ENCODE measurements around the gene NDST1.

Gene NDST1

DNA sequence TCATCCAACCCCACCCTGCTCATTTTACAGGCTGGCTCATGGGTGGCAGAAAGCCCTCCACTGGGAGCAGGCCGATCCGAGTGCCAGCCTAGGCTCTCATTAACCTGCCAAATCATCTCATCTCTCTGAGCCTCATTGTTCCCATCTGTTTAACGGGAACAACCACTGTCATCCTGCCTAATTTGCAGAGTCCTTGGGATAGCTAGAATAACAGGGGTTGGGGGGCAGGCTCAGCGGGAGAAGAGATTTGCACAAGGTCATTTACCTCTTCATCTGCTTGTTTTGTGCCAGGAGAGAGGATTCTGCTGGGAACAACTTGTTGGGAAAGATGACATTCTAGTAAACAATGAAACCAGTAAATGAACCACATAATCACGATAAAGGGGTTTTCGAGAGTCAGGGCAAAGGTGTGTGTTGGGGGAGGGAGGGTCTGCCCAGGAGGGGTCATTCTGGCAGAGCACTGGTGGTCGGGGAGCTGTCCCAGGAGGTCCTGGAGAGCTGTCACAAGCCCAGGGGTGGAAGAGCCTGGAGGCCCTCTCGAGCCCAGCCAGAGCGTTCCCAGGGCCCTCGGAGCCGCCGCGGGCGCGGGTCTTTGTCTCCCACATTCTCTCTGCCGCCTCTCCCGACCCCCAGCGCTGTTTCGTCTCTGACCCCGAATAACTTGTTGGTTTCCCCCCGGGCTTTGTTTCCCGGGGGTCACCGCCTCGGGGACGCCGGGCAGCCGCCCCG, 22.8 kb upstream of the NDST1 start:
- H3K4me2 ChIP-seq (ENCODE audit: low read length) = peak overlapping the region; percentile 80
- peaks cover 13% of the 10 kb centered on the region for H3F3A ChIP-seq (ENCODE audit: control insufficient read depth, insufficient read depth)
- peak overlapping the region; percentile 81 for H3K4me3 ChIP-seq (ENCODE audit: low read length)
- no peak for TF ChIP-seq EZH2phosphoT487 (IDR thresholded peaks at IDR 0.05; ENCODE audit: borderline replicate concordance, low read length)
- TF ChIP-seq, protein P1, sequence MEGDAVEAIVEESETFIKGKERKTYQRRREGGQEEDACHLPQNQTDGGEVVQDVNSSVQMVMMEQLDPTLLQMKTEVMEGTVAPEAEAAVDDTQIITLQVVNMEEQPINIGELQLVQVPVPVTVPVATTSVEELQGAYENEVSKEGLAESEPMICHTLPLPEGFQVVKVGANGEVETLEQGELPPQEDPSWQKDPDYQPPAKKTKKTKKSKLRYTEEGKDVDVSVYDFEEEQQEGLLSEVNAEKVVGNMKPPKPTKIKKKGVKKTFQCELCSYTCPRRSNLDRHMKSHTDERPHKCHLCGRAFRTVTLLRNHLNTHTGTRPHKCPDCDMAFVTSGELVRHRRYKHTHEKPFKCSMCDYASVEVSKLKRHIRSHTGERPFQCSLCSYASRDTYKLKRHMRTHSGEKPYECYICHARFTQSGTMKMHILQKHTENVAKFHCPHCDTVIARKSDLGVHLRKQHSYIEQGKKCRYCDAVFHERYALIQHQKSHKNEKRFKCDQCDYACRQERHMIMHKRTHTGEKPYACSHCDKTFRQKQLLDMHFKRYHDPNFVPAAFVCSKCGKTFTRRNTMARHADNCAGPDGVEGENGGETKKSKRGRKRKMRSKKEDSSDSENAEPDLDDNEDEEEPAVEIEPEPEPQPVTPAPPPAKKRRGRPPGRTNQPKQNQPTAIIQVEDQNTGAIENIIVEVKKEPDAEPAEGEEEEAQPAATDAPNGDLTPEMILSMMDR (IDR thresholded peaks at IDR 0.05; ENCODE audit: low read depth, low read length, poor library complexity, severe bottlenecking) = no peak
- peaks cover 34% of the 10 kb centered on the region for H3K79me2 ChIP-seq (ENCODE audit: control insufficient read depth, low read length)
- no peaks in the 10 kb centered on the region for H4K20me1 ChIP-seq (ENCODE audit: control insufficient read depth, insufficient read depth, low read depth, low read length)
- H3K27ac ChIP-seq (ENCODE audit: low read depth, low read length) = no peak overlapping the region
- H3K9me3 ChIP-seq (ENCODE audit: control insufficient read depth, insufficient read depth, low read length) = no peaks in the 10 kb centered on the region
- peaks cover 1% of the 10 kb centered on the region for H3K36me3 ChIP-seq (ENCODE audit: control insufficient read depth, low read length)
- H3K9me2 ChIP-seq (replicated peaks; ENCODE audit: control insufficient read depth, low read length) = no peaks in the 10 kb centered on the region
- peaks cover 41% of the 10 kb centered on the region for H3K4me1 ChIP-seq (ENCODE audit: control insufficient read depth, low read length)
- H3K27me3 ChIP-seq (ENCODE audit: control insufficient read depth, low read length) = no peaks in the 10 kb centered on the region

DNA sequence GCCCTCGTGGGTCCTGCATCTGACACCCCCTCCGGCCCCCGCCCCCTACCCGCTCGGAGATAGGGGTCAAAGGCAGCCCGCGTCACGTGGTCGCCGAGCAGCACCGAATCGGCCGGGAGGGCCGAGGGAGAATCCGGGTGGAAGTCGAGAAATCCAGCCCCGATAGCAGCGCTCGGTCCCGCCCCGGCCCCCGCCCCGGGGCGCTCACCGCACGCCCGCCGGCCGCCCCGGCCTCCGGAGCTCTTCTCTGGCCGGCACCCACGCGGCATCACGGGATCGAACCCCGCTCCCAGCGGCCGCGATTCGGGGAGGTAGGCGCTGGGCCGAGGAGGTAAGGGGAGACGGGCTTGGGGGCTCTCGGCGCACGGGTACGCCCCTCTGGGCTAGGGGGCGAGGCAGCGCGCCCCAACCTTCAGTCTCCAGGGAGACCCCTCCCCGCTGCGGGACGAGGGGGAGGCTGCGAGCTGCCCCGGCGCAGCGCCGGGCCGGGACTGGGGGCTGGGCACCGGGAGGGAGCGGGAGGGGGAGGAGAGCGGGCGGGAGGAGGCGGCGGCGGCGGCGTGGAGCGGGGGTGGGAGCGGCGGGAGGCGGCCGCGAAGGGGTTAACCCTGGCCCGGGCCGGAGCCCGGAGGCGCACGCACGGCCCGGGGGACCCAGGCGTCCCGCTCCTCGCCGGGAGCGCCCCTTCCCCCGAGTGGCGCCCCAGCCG, 22.1 kb upstream of the NDST1 start:
- peaks cover 41% of the 10 kb centered on the region for H3K79me2 ChIP-seq (ENCODE audit: control insufficient read depth, low read length)
- peaks cover 7% of the 10 kb centered on the region for H3K36me3 ChIP-seq (ENCODE audit: control insufficient read depth, low read length)
- peaks cover 16% of the 10 kb centered on the region for H3F3A ChIP-seq (ENCODE audit: control insufficient read depth, insufficient read depth)
- H3K4me1 ChIP-seq (ENCODE audit: control insufficient read depth, low read length) = peaks cover 48% of the 10 kb centered on the region
- no peaks in the 10 kb centered on the region for H3K9me3 ChIP-seq (ENCODE audit: control insufficient read depth, insufficient read depth, low read length)
- TF ChIP-seq EZH2phosphoT487 (IDR thresholded peaks at IDR 0.05; ENCODE audit: borderline replicate concordance, low read length) = no peak
- TF ChIP-seq, protein P1 (IDR thresholded peaks at IDR 0.05; ENCODE audit: low read depth, low read length, poor library complexity, severe bottlenecking) = no peak
- H3K4me3 ChIP-seq (ENCODE audit: low read length) = peak overlapping the region; percentile 81
- no peaks in the 10 kb centered on the region for H3K9me2 ChIP-seq (replicated peaks; ENCODE audit: control insufficient read depth, low read length)
- H4K20me1 ChIP-seq (ENCODE audit: control insufficient read depth, insufficient read depth, low read depth, low read length) = 0 out of 2 replicates have a peak, but pooled peaks cover 4% of the 10 kb centered on the region
- peak overlapping the region; percentile 28 for H3K27ac ChIP-seq (ENCODE audit: low read depth, low read length)
- no peaks in the 10 kb centered on the region for H3K27me3 ChIP-seq (ENCODE audit: control insufficient read depth, low read length)
- H3K4me2 ChIP-seq (ENCODE audit: low read length) = peak overlapping the region; percentile 80

DNA sequence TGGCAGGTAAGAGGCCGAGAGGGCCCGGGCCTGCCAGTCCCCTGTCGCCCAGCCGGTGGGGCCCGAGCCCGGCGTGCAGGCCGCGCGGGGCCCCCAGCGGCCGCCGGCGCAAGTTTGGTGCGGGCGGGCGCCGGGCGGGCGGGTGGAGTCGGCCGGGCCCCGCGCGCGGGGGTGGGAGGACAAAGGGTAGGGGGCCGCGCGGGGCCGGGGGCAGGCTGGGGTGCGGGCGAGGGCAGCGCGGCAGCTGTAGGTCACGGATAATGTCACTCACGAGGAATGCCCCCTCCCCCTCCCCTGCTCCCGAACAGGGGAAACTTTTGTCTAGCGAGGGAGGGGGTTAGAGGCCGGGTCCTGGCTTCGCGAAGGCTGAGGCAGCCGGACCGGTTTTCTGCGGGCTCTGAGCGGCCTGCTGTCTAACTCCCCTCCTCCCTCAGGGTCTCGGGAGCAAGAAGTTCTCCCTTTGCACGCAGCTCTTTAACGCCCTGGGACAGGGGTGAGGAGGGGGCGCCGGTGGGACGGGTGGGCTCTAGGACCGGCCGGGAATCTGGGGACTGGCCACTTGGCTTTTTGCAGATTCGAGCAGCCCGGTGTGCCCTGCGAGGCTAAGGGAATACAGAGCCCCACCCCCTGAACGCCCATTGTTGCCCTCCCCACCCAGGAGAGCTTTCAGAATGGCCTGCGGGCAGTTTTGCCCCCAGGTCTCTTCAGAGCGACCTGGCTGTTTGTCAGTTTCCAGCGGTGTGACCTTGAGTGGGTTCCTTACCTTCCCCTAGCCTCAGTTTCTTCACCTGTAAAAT, 21.3 kb upstream of the NDST1 start:
- H3K4me3 ChIP-seq (ENCODE audit: low read length) = peak overlapping the region; percentile 81
- peaks cover 54% of the 10 kb centered on the region for H3K4me1 ChIP-seq (ENCODE audit: control insufficient read depth, low read length)
- peaks cover 49% of the 10 kb centered on the region for H3K79me2 ChIP-seq (ENCODE audit: control insufficient read depth, low read length)

More for the DNA sequence above, 21.3 kb upstream of the NDST1 start:
- 0 out of 2 replicates have a peak, but pooled peaks cover 7% of the 10 kb centered on the region for H4K20me1 ChIP-seq (ENCODE audit: control insufficient read depth, insufficient read depth, low read depth, low read length)
- H3K27me3 ChIP-seq (ENCODE audit: control insufficient read depth, low read length) = no peaks in the 10 kb centered on the region
- H3K36me3 ChIP-seq (ENCODE audit: control insufficient read depth, low read length) = peaks cover 10% of the 10 kb centered on the region
- peak overlapping the region; percentile 34 for H3K27ac ChIP-seq (ENCODE audit: low read depth, low read length)
- no peaks in the 10 kb centered on the region for H3K9me2 ChIP-seq (replicated peaks; ENCODE audit: control insufficient read depth, low read length)
- peaks cover 16% of the 10 kb centered on the region for H3F3A ChIP-seq (ENCODE audit: control insufficient read depth, insufficient read depth)
- H3K9me3 ChIP-seq (ENCODE audit: control insufficient read depth, insufficient read depth, low read length) = no peaks in the 10 kb centered on the region
- TF ChIP-seq, protein P1 (IDR thresholded peaks at IDR 0.05; ENCODE audit: low read depth, low read length, poor library complexity, severe bottlenecking) = no peak
- no peak for TF ChIP-seq EZH2phosphoT487 (IDR thresholded peaks at IDR 0.05; ENCODE audit: borderline replicate concordance, low read length)
- peak overlapping the region; percentile 80 for H3K4me2 ChIP-seq (ENCODE audit: low read length)
